Mesothelial cell of epicardium (in vitro differentiated cells): ENCODE results near the gene ATXN7L1. TPM values are rescaled to one million over a fixed set of nuclear protein-coding genes. Genes with fewer than 3 reads are reported as not detected.

Experiments used
- DNase-seq, 2 experiments: peaks; one replicate each; pipeline ENCODE4 v3.0.0; 2021; ENCODE audit warnings: low spot score in 2 of 2; ENCODE audit not compliant: unreplicated experiment in 2 of 2
- H3K27ac Mint-ChIP-seq: 2 replicates; pipeline ENCODE4 v1.8.0; 2021; ENCODE audit warnings: mixed read lengths
- H3K27me3 Mint-ChIP-seq: 2 replicates; pipeline ENCODE4 v1.8.0; 2021; ENCODE audit warnings: low read depth, mixed read lengths
- H3K36me3 Mint-ChIP-seq: 2 replicates; pipeline ENCODE4 v1.8.0; 2021; ENCODE audit warnings: mixed read lengths
- H3K4me1 Mint-ChIP-seq: 2 replicates; pipeline ENCODE4 v1.8.0; 2021; ENCODE audit warnings: mixed read lengths
- H3K4me3 Mint-ChIP-seq: 2 replicates; pipeline ENCODE4 v1.8.0; 2021; ENCODE audit warnings: mild to moderate bottlenecking, moderate library complexity, mixed read lengths
- H3K9me3 Mint-ChIP-seq: 2 replicates; pipeline ENCODE4 v1.8.0; 2021; ENCODE audit warnings: mixed read lengths
- CTCF ChIP-seq: fragments of 200-600 bp; sonication (generic); IDR thresholded peaks from one replicate; pipeline ENCODE4 v1.5.0; 2021; ENCODE audit warnings: antibody characterized with exemption; ENCODE audit not compliant: unreplicated experiment
- total RNA-seq: library from RNA; stranded (reverse); gene quantifications from 3 replicates; pipeline ENCODE4 v1.2.1, GENCODE V29; 2021

ATXN7L1 gene
- total RNA-seq, 1 donor from 2014 or later = 18.0 TPM

- Mint-ChIP-seq H3K27me3 (no peaks in the 10 kb centered on the region), H3K27ac (peak overlapping the region; percentile 73), H3K4me3 (no peak overlapping the region), H3K4me1 (peaks cover 15% of the 10 kb centered on the region), H3K9me3 (no peaks in the 10 kb centered on the region), H3K36me3 (peaks cover 11% of the 10 kb centered on the region)
- no peak for TF ChIP-seq CTCF
- peak in 1 of 2 experiments; percentile 48 for DNase-seq
These were observed 221.3 kb downstream of the ATXN7L1 start for GRCh38 chr7:105655067-105655466.

GRCh38 chr7:105654095-105654686, 222.2 kb downstream of the ATXN7L1 start:
- no peak for DNase-seq
- H3K4me3 Mint-ChIP-seq = no peak overlapping the region
- peaks cover 2% of the 10 kb centered on the region for H3K36me3 Mint-ChIP-seq
- peaks cover 22% of the 10 kb centered on the region for H3K4me1 Mint-ChIP-seq
- H3K9me3 Mint-ChIP-seq = no peaks in the 10 kb centered on the region
- H3K27ac Mint-ChIP-seq = no peak overlapping the region
- no peaks in the 10 kb centered on the region for H3K27me3 Mint-ChIP-seq
- no peak for TF ChIP-seq CTCF

GRCh38 chr7:105653441-105654005, 222.9 kb downstream of the ATXN7L1 start:
- H3K36me3 Mint-ChIP-seq = no peaks in the 10 kb centered on the region
- no peak overlapping the region for H3K27ac Mint-ChIP-seq
- H3K4me1 Mint-ChIP-seq = peaks cover 28% of the 10 kb centered on the region
- no peak overlapping the region for H3K4me3 Mint-ChIP-seq
- no peak for TF ChIP-seq CTCF
- no peaks in the 10 kb centered on the region for H3K27me3 Mint-ChIP-seq
- DNase-seq = no peak
- H3K9me3 Mint-ChIP-seq = no peaks in the 10 kb centered on the region

GRCh38 chr7:105652359-105652993, 223.9 kb downstream of the ATXN7L1 start:
- Mint-ChIP-seq H3K36me3 (no peaks in the 10 kb centered on the region), H3K27ac (no peak overlapping the region)

GRCh38 chr7:105651798-105652197, 224.6 kb downstream of the ATXN7L1 start:
- no peak for TF ChIP-seq CTCF
- H3K27ac Mint-ChIP-seq = no peak overlapping the region
- peaks cover 29% of the 10 kb centered on the region for H3K4me1 Mint-ChIP-seq
- no peaks in the 10 kb centered on the region for H3K9me3 Mint-ChIP-seq
- no peaks in the 10 kb centered on the region for H3K27me3 Mint-ChIP-seq
- no peak overlapping the region for H3K4me3 Mint-ChIP-seq
- DNase-seq = no peak
- no peaks in the 10 kb centered on the region for H3K36me3 Mint-ChIP-seq

More at GRCh38 chr7:105652359-105652993, 223.9 kb downstream of the ATXN7L1 start:
- H3K4me1 Mint-ChIP-seq = peaks cover 29% of the 10 kb centered on the region
- no peak overlapping the region for H3K4me3 Mint-ChIP-seq
- H3K9me3 Mint-ChIP-seq = no peaks in the 10 kb centered on the region
- peak; percentile 56 to 80 for DNase-seq
- no peaks in the 10 kb centered on the region for H3K27me3 Mint-ChIP-seq
- peak; percentile 82 for TF ChIP-seq CTCF
